DND-41 (cell line): Measurements from ENCODE around the gene PLEKHG5.

ENCODE experiments used
- CTCF ChIP-seq: IDR thresholded peaks from 2 replicates; pipeline ENCODE4 v1.5.1; 2012; ENCODE audit warnings: borderline replicate concordance, low read length, moderate library complexity, mild to moderate bottlenecking; ENCODE audit not compliant: poor library complexity, severe bottlenecking; ENCODE audit errors: extremely low read depth
- EZH2 ChIP-seq: IDR thresholded peaks from 3 replicates; pipeline ENCODE4 v1.6.1; 2012; ENCODE audit warnings: borderline replicate concordance, low read depth, mild to moderate bottlenecking, moderate library complexity, low read length, inconsistent platforms; ENCODE audit not compliant: severe bottlenecking

GRCh38 chr1:6511056-6511455, 19.6 kb upstream of the PLEKHG5 start:
- TF ChIP-seq CTCF (no peak), EZH2 (no peak)
